OCI-LY7 (cell line): ENCODE data around the gene FLOT2. TPM values are rescaled to one million over a fixed set of nuclear protein-coding genes. Genes with fewer than 3 reads are reported as not detected.

Experiments used
- BruUV-seq: library from RNA; stranded (reverse); fragments of 400-500 nt; replicated peaks from 2 replicates; lab custom pipeline; 2021; lab: Mats Ljungman, UMichigan
- CTCF ChIA-PET: fragments of 300-600 bp; sonication (Branson Sonifier 250); formaldehyde crosslinking; loops from one replicate; lab custom pipeline; 2022; ENCODE audit warnings: antibody characterized with exemption; ENCODE audit not compliant: unreplicated experiment; lab: Charles Lee
- POLR2A ChIA-PET: fragments of 300-600 bp; sonication (Branson Sonifier 250); formaldehyde crosslinking; loops from one replicate; lab custom pipeline; 2022; ENCODE audit warnings: antibody characterized with exemption; lab: Charles Lee
- DNase-seq: peaks from one replicate; pipeline ENCODE4 v3.0.0-alpha.2; 2015; ENCODE audit warnings: low spot score
- H2AFZ ChIP-seq: fragments of 200-600 bp; sonication (generic), shearing (Covaris generic); 2 replicates; pipeline ENCODE4 v1.6.1; 2014; ENCODE audit warnings: mild to moderate bottlenecking, antibody characterized with exemption, low read length, moderate library complexity
- H3K27ac ChIP-seq: fragments of 200-600 bp; sonication (generic); 2 replicates; pipeline ENCODE4 v1.5.1; 2014; ENCODE audit warnings: mixed run types, low read depth, mild to moderate bottlenecking, moderate library complexity, low read length, inconsistent platforms; ENCODE audit not compliant: poor library complexity, severe bottlenecking
- H3K36me3 ChIP-seq: fragments of 200-600 bp; sonication (generic); 2 replicates; pipeline ENCODE4 v1.6.1; 2014; ENCODE audit warnings: mild to moderate bottlenecking, antibody characterized with exemption, low read length, moderate library complexity, mixed read lengths; ENCODE audit not compliant: insufficient read depth
- H3K4me1 ChIP-seq: fragments of 200-600 bp; sonication (generic); 2 replicates; pipeline ENCODE4 v1.5.1; 2014; ENCODE audit warnings: mild to moderate bottlenecking, low read length; ENCODE audit not compliant: insufficient read depth, poor library complexity, severe bottlenecking
- H3K4me2 ChIP-seq: fragments of 200-600 bp; sonication (generic); 2 replicates; pipeline ENCODE4 v1.6.1; 2014; ENCODE audit warnings: mild to moderate bottlenecking, low read length
- H3K4me3 ChIP-seq: fragments of 200-600 bp; sonication (generic); 2 replicates; pipeline ENCODE4 v1.5.1; 2014; ENCODE audit warnings: mild to moderate bottlenecking, low read depth, low read length; ENCODE audit not compliant: poor library complexity, severe bottlenecking
- H3K79me2 ChIP-seq: fragments of 200-600 bp; sonication (generic); 2 replicates; pipeline ENCODE4 v1.6.1; 2016; ENCODE audit warnings: low read depth, mild to moderate bottlenecking, low read length, moderate library complexity, mixed read lengths; ENCODE audit not compliant: insufficient read depth
- H3K9me2 ChIP-seq: fragments of 200-600 bp; sonication (generic); 2 replicates; pipeline ENCODE4 v1.6.1; 2016; ENCODE audit warnings: mild to moderate bottlenecking, low read length, mixed read lengths; ENCODE audit not compliant: insufficient read depth
- H3K9me3 ChIP-seq: fragments of 200-600 bp; sonication (generic); 2 replicates; pipeline ENCODE4 v1.6.1; 2014; ENCODE audit warnings: mild to moderate bottlenecking, mixed run types, low read length, mixed read lengths
- H4K20me1 ChIP-seq: fragments of 200-600 bp; sonication (generic); 2 replicates; pipeline ENCODE4 v1.6.1; 2014; ENCODE audit warnings: mild to moderate bottlenecking, antibody characterized with exemption, low read length, moderate library complexity, mixed read lengths; ENCODE audit not compliant: insufficient read depth
- EZH2phosphoT487 ChIP-seq: fragments of 200-600 bp; sonication (generic); IDR thresholded peaks from 2 replicates; pipeline ENCODE4 v1.6.1; 2018; ENCODE audit warnings: low read depth, borderline replicate concordance, mild to moderate bottlenecking, mixed run types, antibody characterized with exemption, low read length, moderate library complexity, mixed read lengths
- intact Hi-C: fragments of 100-400 bp; cut with micrococcal nuclease; formaldehyde crosslinking; loops from one replicate; pipeline ENCODE4 v1.10.0; 2022; ENCODE audit not compliant: unreplicated experiment
- total RNA-seq, 2 experiments: library from RNA; depleted of rRNA in 1 of 2; stranded (reverse); fragments of >200 nt in 1 of 2; shearing (Covaris generic) in 1 of 2; gene quantifications; 2 replicates each; pipeline ENCODE4 v1.2.3, GENCODE V29; 2014 to 2022
- TF ChIP-seq, protein P1 (sequence below): fragments of 200-600 bp; sonication (generic); conservative IDR thresholded peaks from 2 replicates; pipeline ENCODE4 v1.5.1; 2014; ENCODE audit warnings: mild to moderate bottlenecking, antibody characterized with exemption, low read length, moderate library complexity, mixed read lengths

Gene FLOT2
- total RNA-seq, 2 experiments from 2014 or later = 46.5 to 122 TPM

DNA sequence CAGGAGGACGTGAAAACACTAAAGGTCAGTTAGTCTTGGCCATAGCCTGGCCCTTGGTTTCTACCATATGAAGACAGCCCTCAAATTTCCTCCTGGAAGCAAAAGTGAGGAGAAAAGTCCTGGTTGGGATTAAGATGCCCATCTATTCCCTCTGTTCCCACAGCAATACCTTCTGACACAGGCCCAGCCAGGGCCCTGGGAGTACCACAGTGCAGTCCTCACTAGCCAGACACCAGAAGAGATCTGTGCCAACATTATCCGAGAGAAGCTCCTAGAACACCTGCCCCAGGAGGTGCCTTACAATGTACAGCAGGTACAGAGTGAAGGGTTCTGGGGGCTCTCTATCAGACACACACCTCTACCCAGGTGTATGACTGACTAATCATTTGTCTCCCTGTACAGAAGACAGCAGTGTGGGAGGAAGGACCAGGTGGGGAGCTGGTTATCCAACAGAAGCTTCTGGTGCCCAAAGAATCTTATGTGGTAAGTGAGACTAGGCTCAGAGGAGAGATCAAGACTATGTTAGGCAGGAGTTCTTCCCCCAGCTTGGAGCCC, 38.7 kb downstream of the FLOT2 start:
- Histone ChIP-seq H2AFZ (no peak overlapping the region), H3K4me3 (no peak overlapping the region), H3K4me2 (no peak overlapping the region), H3K27ac (no peak overlapping the region), H3K36me3 (peaks cover 39% of the 10 kb centered on the region), H3K79me2 (peaks cover 15% of the 10 kb centered on the region; the same call in 1 of the 2 replicates), H3K4me1 (peaks cover 15% of the 10 kb centered on the region), H3K9me2 (no peaks in the 10 kb centered on the region), H3K9me3 (no peaks in the 10 kb centered on the region), H4K20me1 (no peaks in the 10 kb centered on the region)
- ChIA-PET CTCF (no interaction called here), POLR2A (interaction anchor here (1.2 kb wide), 1 partner anchor 11 kb away, joined by 3 read pairs; no protein-coding TSS in a partner anchor)
- no peak for DNase-seq
- no TSS peak for BruUV-seq
- TF ChIP-seq EZH2phosphoT487 = no peak
- TF ChIP-seq, protein P1, sequence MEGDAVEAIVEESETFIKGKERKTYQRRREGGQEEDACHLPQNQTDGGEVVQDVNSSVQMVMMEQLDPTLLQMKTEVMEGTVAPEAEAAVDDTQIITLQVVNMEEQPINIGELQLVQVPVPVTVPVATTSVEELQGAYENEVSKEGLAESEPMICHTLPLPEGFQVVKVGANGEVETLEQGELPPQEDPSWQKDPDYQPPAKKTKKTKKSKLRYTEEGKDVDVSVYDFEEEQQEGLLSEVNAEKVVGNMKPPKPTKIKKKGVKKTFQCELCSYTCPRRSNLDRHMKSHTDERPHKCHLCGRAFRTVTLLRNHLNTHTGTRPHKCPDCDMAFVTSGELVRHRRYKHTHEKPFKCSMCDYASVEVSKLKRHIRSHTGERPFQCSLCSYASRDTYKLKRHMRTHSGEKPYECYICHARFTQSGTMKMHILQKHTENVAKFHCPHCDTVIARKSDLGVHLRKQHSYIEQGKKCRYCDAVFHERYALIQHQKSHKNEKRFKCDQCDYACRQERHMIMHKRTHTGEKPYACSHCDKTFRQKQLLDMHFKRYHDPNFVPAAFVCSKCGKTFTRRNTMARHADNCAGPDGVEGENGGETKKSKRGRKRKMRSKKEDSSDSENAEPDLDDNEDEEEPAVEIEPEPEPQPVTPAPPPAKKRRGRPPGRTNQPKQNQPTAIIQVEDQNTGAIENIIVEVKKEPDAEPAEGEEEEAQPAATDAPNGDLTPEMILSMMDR = no peak
- intact Hi-C loops = no loop called here

DNA sequence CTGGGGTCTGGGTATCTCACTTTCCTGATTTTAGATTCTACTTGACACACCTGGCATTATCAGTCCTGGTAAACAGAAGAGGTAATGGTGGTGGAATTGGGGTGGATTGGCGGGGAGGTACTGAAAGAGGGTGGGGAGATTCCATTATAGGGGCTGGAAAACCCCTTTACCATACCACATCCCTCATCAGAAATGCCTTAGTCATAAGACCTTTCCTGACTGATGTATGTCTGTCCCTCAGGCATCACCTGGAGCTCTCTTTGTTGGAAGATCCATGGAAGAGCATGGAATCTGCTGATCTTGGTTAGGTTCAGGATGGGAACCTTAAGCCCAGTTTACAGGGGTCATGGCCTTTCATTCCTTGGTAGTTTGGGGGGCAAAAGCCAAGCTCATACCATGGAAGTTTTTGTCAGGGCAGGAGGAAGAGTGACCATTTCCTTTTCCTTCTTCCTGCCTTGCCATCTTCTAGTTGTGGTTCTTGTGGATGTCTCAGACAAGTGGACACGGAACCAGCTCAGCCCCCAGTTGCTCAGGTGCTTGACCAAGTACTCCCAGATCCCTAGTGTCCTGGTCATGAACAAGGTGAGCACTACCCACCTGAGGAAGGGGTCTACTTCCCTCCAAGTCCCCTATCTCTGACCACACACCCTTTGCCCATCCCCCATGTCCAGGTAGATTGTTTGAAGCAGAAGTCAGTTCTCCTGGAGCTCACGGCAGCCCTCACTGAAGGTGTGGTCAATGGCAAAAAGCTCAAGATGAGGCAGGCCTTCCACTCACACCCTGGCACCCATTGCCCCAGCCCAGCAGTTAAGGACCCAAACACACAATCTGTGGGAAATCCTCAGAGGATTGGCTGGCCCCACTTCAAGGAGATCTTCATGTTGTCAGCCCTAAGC, 39.4 kb downstream of the FLOT2 start:
- intact Hi-C loops = no loop called here
- H3K4me1 ChIP-seq = peaks cover 15% of the 10 kb centered on the region
- H2AFZ ChIP-seq = no peak overlapping the region
- CTCF ChIA-PET = no interaction called here
- H3K4me2 ChIP-seq = no peak overlapping the region
- H3K36me3 ChIP-seq = peaks cover 39% of the 10 kb centered on the region
- no peak overlapping the region for H3K4me3 ChIP-seq
- DNase-seq = no peak
- H3K27ac ChIP-seq = no peak overlapping the region
- no peaks in the 10 kb centered on the region for H4K20me1 ChIP-seq
- H3K79me2 ChIP-seq = peaks cover 15% of the 10 kb centered on the region; the same call in 1 of the 2 replicates
- POLR2A ChIA-PET = no interaction called here
- no peaks in the 10 kb centered on the region for H3K9me3 ChIP-seq
- no TSS peak for BruUV-seq
- H3K9me2 ChIP-seq = no peaks in the 10 kb centered on the region
- TF ChIP-seq, protein P1 = no peak
